GM23338 (cell line): Measurements from ENCODE around the gene PMVK. TPM values are rescaled to one million over a fixed set of nuclear protein-coding genes. Genes with fewer than 3 reads are reported as not detected.

Source experiments
- ATAC-seq: fragments of 200-7000 bp; cut with Tn5 transposase; 3 replicates; pipeline ENCODE4 v1.9.1; 2020
- DNase-seq: peaks from one replicate; pipeline ENCODE4 v3.0.0-alpha.2; 2015; ENCODE audit warnings: low spot score
- H2AFZ ChIP-seq: fragments of 200-600 bp; sonication (generic); 2 replicates; pipeline ENCODE4 v1.8.0; 2016; ENCODE audit warnings: antibody characterized with exemption, mild to moderate bottlenecking, moderate library complexity
- H3F3A ChIP-seq: fragments of 200-600 bp; sonication (generic); replicated peaks from 2 replicates; pipeline ENCODE4 v1.8.0; 2017; ENCODE audit warnings: antibody characterized with exemption, mixed run types, low read depth
- H3K27ac ChIP-seq: fragments of 200-600 bp; sonication (generic); 2 replicates; pipeline ENCODE4 v1.6.1; 2016; ENCODE audit warnings: low read depth
- H3K27me3 ChIP-seq: fragments of 200-600 bp; sonication (generic); 2 replicates; pipeline ENCODE4 v1.8.0; 2016; ENCODE audit warnings: mild to moderate bottlenecking, mixed run types, moderate library complexity; ENCODE audit not compliant: insufficient read depth
- H3K36me3 ChIP-seq: fragments of 200-600 bp; sonication (generic); 2 replicates; pipeline ENCODE4 v1.8.0; 2016; ENCODE audit warnings: mild to moderate bottlenecking; ENCODE audit not compliant: insufficient read depth
- H3K4me1 ChIP-seq: fragments of 200-600 bp; sonication (generic); 2 replicates; pipeline ENCODE4 v1.8.0; 2016; ENCODE audit warnings: mild to moderate bottlenecking, moderate library complexity; ENCODE audit not compliant: insufficient read depth
- H3K4me2 ChIP-seq: fragments of 200-600 bp; sonication (generic); 2 replicates; pipeline ENCODE4 v1.7.1; 2017; ENCODE audit warnings: mixed run types
- H3K4me3 ChIP-seq: fragments of 200-600 bp; sonication (generic); 2 replicates; pipeline ENCODE4 v1.6.1; 2016; ENCODE audit warnings: mixed run types
- H3K79me2 ChIP-seq: fragments of 200-600 bp; sonication (generic); replicated peaks from 2 replicates; pipeline ENCODE4 v1.8.0; 2017; ENCODE audit warnings: mild to moderate bottlenecking; ENCODE audit not compliant: insufficient read depth
- H3K9me2 ChIP-seq: fragments of 200-600 bp; sonication (generic); 2 replicates; pipeline ENCODE4 v1.8.0; 2017; ENCODE audit not compliant: insufficient read depth
- H4K20me1 ChIP-seq: fragments of 200-600 bp; sonication (generic); replicated peaks from 2 replicates; pipeline ENCODE4 v1.8.0; 2017; ENCODE audit warnings: mild to moderate bottlenecking; ENCODE audit not compliant: insufficient read depth
- H3K27ac Mint-ChIP-seq: 2 replicates; pipeline ENCODE4 v1.8.0; 2020; ENCODE audit warnings: inconsistent platforms, mild to moderate bottlenecking, moderate library complexity, mixed read lengths
- H3K27me3 Mint-ChIP-seq: 3 replicates; pipeline ENCODE4 v1.8.0; 2022; ENCODE audit warnings: low read depth, mild to moderate bottlenecking, moderate library complexity, mixed read lengths, inconsistent platforms; ENCODE audit not compliant: insufficient read depth, poor library complexity
- H3K36me3 Mint-ChIP-seq: 3 replicates; pipeline ENCODE4 v1.8.0; 2021; ENCODE audit warnings: low read depth, mild to moderate bottlenecking, inconsistent platforms, moderate library complexity, mixed read lengths
- H3K4me1 Mint-ChIP-seq: 3 replicates; pipeline ENCODE4 v1.8.0; 2020; ENCODE audit warnings: mild to moderate bottlenecking, inconsistent platforms, mixed read lengths
- H3K4me3 Mint-ChIP-seq: 3 replicates; pipeline ENCODE4 v1.8.0; 2021; ENCODE audit warnings: moderate library complexity, mild to moderate bottlenecking, inconsistent platforms, mixed read lengths
- H3K9me3 Mint-ChIP-seq: 3 replicates; pipeline ENCODE4 v1.8.0; 2020; ENCODE audit warnings: moderate library complexity, mild to moderate bottlenecking, inconsistent platforms, mixed read lengths
- CREB1 ChIP-seq: fragments of 250-450 bp; sonication (Bioruptor Pico); IDR thresholded peaks from 2 replicates; pipeline ENCODE4 v1.5.0; 2020; ENCODE audit warnings: low read depth, mild to moderate bottlenecking, moderate library complexity
- EZH2phosphoT487 ChIP-seq: fragments of 200-600 bp; sonication (generic); IDR thresholded peaks from one replicate; pipeline ENCODE4 v1.8.1; 2018; ENCODE audit warnings: antibody characterized with exemption; ENCODE audit not compliant: unreplicated experiment
- JUNB ChIP-seq: IDR thresholded peaks from one replicate; pipeline ENCODE4 v1.6.1; 2016; ENCODE audit warnings: antibody characterized with exemption; ENCODE audit not compliant: unreplicated experiment
- NANOG ChIP-seq: IDR thresholded peaks from 2 replicates; pipeline ENCODE4 v1.6.1; 2016; ENCODE audit warnings: antibody characterized with exemption, borderline replicate concordance
- ZNF114 ChIP-seq: fragments of 250-450 bp; sonication (Bioruptor Pico); IDR thresholded peaks from 2 replicates; pipeline ENCODE4 v1.5.0; 2020; ENCODE audit warnings: mild to moderate bottlenecking, moderate library complexity
- polyA plus RNA-seq: library from polyadenylated mRNA; unstranded; fragments of >200 nt; fragmentation: Nextera tagmentation; extraction: Ambion mirVana; gene quantifications from 2 replicates; pipeline ENCODE4 v1.2.1, GENCODE V29; 2016
- total RNA-seq: library from RNA; depleted of rRNA; stranded (reverse); fragments of >200 nt; shearing (Covaris generic); gene quantifications from 2 replicates; pipeline ENCODE4 v1.2.3, GENCODE V29; 2014
- TF ChIP-seq, protein P1 (sequence below): IDR thresholded peaks from 2 replicates; pipeline ENCODE4 v1.6.1; 2016; ENCODE audit warnings: antibody characterized with exemption
- TF ChIP-seq, protein P2 (sequence below): IDR thresholded peaks from one replicate; pipeline ENCODE4 v1.6.1; 2018; ENCODE audit warnings: antibody characterized with exemption; ENCODE audit not compliant: unreplicated experiment
- TF ChIP-seq, protein P3 (sequence below): fragments of 250-450 bp; sonication (Bioruptor Pico); IDR thresholded peaks from 2 replicates; pipeline ENCODE4 v1.5.0; 2020; ENCODE audit warnings: mild to moderate bottlenecking, moderate library complexity

PMVK gene
- total and polyA plus RNA-seq, 2 experiments from 2014 or later: 8.1 to 25.0 TPM

DNA sequence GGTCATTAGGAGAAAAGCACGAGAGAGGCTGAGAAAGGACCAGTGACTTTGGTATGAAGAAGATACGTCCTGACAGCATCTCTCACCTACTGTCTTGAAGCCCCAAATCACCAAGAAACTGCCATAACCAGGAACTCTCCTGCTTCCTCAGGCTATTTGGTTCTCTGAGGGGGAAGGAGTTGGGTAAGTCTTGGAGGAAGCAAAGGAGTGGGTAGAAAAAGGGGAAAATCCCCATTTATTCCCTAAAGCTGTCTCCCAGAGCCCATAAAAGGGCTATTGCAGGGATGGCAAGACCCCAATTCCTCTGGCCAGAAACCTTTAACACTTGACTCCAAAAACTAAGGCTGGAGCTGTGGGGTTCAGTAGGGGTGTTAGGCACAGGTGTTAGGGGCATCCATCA lies 21.5 kb upstream of the PMVK start (continued):
- TF ChIP-seq, protein P1, sequence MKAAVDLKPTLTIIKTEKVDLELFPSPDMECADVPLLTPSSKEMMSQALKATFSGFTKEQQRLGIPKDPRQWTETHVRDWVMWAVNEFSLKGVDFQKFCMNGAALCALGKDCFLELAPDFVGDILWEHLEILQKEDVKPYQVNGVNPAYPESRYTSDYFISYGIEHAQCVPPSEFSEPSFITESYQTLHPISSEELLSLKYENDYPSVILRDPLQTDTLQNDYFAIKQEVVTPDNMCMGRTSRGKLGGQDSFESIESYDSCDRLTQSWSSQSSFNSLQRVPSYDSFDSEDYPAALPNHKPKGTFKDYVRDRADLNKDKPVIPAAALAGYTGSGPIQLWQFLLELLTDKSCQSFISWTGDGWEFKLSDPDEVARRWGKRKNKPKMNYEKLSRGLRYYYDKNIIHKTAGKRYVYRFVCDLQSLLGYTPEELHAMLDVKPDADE: no peak
- TF ChIP-seq, protein P2, sequence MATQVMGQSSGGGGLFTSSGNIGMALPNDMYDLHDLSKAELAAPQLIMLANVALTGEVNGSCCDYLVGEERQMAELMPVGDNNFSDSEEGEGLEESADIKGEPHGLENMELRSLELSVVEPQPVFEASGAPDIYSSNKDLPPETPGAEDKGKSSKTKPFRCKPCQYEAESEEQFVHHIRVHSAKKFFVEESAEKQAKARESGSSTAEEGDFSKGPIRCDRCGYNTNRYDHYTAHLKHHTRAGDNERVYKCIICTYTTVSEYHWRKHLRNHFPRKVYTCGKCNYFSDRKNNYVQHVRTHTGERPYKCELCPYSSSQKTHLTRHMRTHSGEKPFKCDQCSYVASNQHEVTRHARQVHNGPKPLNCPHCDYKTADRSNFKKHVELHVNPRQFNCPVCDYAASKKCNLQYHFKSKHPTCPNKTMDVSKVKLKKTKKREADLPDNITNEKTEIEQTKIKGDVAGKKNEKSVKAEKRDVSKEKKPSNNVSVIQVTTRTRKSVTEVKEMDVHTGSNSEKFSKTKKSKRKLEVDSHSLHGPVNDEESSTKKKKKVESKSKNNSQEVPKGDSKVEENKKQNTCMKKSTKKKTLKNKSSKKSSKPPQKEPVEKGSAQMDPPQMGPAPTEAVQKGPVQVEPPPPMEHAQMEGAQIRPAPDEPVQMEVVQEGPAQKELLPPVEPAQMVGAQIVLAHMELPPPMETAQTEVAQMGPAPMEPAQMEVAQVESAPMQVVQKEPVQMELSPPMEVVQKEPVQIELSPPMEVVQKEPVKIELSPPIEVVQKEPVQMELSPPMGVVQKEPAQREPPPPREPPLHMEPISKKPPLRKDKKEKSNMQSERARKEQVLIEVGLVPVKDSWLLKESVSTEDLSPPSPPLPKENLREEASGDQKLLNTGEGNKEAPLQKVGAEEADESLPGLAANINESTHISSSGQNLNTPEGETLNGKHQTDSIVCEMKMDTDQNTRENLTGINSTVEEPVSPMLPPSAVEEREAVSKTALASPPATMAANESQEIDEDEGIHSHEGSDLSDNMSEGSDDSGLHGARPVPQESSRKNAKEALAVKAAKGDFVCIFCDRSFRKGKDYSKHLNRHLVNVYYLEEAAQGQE: no peak
- no peak for TF ChIP-seq JUNB

DNA sequence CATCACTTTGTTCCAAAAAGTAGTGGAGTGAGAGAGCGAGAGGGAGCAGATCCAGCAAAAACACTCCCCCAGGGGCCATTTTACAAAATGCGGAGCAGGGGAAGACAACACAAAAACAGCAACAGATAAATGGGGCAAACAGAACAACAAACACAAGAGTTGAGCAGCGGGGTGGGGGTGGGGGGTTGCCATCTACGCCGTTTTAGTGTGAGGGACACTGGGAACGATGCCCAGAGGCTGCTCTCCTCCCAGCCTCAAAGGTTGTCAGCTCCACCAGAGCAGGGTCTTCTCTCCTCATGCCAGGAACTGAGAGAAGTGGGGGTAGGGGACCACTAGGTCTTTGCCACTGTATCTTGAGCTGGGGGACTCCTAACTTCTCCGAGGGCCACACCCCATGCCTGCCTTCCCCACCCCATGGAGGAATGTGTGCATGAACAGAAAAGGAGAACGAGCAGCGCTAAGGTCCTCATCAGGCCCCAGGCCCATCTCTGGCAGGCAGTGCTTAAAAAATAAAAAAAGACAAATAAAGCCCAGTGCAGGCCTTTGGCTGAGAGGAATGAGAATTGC lies 20.7 kb upstream of the PMVK start:
- Mint-ChIP-seq H3K27ac (no peak overlapping the region), H3K27me3 (peaks cover 40% of the 10 kb centered on the region), H3K4me1 (peaks cover 65% of the 10 kb centered on the region), H3K36me3 (peaks cover 25% of the 10 kb centered on the region), H3K4me3 (peak overlapping the region; percentile 90), H3K9me3 (no peaks in the 10 kb centered on the region)
- no peak for ATAC-seq
- peaks cover 26% of the 10 kb centered on the region for H3F3A ChIP-seq
- no peaks in the 10 kb centered on the region for H3K36me3 ChIP-seq
- peaks cover 39% of the 10 kb centered on the region for H3K4me1 ChIP-seq
- H3K27ac ChIP-seq: no peak overlapping the region; the same call in 1 of the 2 replicates
- H3K27me3 ChIP-seq: no peaks in the 10 kb centered on the region
- H3K4me2 ChIP-seq: peak overlapping the region; percentile 82
- no peaks in the 10 kb centered on the region for H3K9me2 ChIP-seq
- H4K20me1 ChIP-seq: peaks cover 19% of the 10 kb centered on the region
- H3K79me2 ChIP-seq: peaks cover 13% of the 10 kb centered on the region
- no peak for DNase-seq
- peak overlapping the region; percentile 50 for H3K4me3 ChIP-seq
- H2AFZ ChIP-seq: no peak overlapping the region
- TF ChIP-seq, protein P1: no peak
- TF ChIP-seq NANOG (no peak), JUNB (no peak), ZNF114 (CRISPR knock-in tag) (no peak), CREB1 (no peak), EZH2phosphoT487 (no peak)
- TF ChIP-seq, protein P2: no peak
- TF ChIP-seq, protein P3, sequence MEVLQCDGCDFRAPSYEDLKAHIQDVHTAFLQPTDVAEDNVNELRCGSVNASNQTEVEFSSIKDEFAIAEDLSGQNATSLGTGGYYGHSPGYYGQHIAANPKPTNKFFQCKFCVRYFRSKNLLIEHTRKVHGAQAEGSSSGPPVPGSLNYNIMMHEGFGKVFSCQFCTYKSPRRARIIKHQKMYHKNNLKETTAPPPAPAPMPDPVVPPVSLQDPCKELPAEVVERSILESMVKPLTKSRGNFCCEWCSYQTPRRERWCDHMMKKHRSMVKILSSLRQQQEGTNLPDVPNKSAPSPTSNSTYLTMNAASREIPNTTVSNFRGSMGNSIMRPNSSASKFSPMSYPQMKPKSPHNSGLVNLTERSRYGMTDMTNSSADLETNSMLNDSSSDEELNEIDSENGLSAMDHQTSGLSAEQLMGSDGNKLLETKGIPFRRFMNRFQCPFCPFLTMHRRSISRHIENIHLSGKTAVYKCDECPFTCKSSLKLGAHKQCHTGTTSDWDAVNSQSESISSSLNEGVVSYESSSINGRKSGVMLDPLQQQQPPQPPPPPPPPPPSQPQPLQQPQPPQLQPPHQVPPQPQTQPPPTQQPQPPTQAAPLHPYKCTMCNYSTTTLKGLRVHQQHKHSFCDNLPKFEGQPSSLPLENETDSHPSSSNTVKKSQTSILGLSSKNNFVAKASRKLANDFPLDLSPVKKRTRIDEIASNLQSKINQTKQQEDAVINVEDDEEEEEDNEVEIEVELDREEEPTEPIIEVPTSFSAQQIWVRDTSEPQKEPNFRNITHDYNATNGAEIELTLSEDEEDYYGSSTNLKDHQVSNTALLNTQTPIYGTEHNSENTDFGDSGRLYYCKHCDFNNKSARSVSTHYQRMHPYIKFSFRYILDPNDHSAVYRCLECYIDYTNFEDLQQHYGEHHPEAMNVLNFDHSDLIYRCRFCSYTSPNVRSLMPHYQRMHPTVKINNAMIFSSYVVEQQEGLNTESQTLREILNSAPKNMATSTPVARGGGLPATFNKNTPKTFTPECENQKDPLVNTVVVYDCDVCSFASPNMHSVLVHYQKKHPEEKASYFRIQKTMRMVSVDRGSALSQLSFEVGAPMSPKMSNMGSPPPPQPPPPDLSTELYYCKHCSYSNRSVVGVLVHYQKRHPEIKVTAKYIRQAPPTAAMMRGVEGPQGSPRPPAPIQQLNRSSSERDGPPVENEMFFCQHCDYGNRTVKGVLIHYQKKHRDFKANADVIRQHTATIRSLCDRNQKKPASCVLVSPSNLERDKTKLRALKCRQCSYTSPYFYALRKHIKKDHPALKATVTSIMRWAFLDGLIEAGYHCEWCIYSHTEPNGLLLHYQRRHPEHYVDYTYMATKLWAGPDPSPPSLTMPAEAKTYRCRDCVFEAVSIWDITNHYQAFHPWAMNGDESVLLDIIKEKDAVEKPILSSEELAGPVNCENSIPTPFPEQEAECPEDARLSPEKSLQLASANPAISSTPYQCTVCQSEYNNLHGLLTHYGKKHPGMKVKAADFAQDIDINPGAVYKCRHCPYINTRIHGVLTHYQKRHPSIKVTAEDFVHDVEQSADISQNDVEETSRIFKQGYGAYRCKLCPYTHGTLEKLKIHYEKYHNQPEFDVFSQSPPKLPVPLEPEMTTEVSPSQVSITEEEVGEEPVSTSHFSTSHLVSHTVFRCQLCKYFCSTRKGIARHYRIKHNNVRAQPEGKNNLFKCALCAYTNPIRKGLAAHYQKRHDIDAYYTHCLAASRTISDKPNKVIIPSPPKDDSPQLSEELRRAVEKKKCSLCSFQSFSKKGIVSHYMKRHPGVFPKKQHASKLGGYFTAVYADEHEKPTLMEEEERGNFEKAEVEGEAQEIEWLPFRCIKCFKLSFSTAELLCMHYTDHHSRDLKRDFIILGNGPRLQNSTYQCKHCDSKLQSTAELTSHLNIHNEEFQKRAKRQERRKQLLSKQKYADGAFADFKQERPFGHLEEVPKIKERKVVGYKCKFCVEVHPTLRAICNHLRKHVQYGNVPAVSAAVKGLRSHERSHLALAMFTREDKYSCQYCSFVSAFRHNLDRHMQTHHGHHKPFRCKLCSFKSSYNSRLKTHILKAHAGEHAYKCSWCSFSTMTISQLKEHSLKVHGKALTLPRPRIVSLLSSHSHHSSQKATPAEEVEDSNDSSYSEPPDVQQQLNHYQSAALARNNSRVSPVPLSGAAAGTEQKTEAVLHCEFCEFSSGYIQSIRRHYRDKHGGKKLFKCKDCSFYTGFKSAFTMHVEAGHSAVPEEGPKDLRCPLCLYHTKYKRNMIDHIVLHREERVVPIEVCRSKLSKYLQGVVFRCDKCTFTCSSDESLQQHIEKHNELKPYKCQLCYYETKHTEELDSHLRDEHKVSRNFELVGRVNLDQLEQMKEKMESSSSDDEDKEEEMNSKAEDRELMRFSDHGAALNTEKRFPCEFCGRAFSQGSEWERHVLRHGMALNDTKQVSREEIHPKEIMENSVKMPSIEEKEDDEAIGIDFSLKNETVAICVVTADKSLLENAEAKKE: no peak
